C4-2B (cell line): ENCODE measurements around the gene ANXA6.

ENCODE experiments used
- H3K27ac ChIP-seq: fragments of 450-650 bp; 2 replicates; pipeline ENCODE4 v1.5.1; 2017
- CTCF ChIP-seq: fragments of 450-650 bp; conservative IDR thresholded peaks from 2 replicates; pipeline ENCODE4 v1.5.1; 2017; ENCODE audit warnings: mild to moderate bottlenecking
- ZFX ChIP-seq: fragments of 450-650 bp; IDR thresholded peaks from 2 replicates; pipeline ENCODE4 v1.6.1; 2017

The ANXA6 gene

GRCh38 chr5:151156507-151157420 is 815 bp downstream of the ANXA6 start:
- peak overlapping the region; percentile 84 for H3K27ac ChIP-seq
- TF ChIP-seq CTCF (no peak), ZFX (no peak)

GRCh38 chr5:151155775-151156506 is 1.6 kb downstream of the ANXA6 start:
- H3K27ac ChIP-seq = no peak overlapping the region
- TF ChIP-seq ZFX (no peak), CTCF (no peak)

- H3K27ac ChIP-seq = no peak overlapping the region
- TF ChIP-seq ZFX (no peak), CTCF (no peak)
Measured at GRCh38 chr5:151154931-151155774, 2.4 kb downstream of the ANXA6 start.

GRCh38 chr5:151153766-151154272 is 3.8 kb downstream of the ANXA6 start:
- no peak for TF ChIP-seq ZFX
- TF ChIP-seq CTCF = no peak
- H3K27ac ChIP-seq = no peak overlapping the region

- TF ChIP-seq CTCF (no peak), ZFX (no peak)
- no peak overlapping the region for H3K27ac ChIP-seq
Measured at GRCh38 chr5:151153300-151153699, 4.3 kb downstream of the ANXA6 start.

- no peak overlapping the region for H3K27ac ChIP-seq
- no peak for TF ChIP-seq ZFX
- no peak for TF ChIP-seq CTCF
Measured at GRCh38 chr5:151151793-151152192, 5.8 kb downstream of the ANXA6 start.
